NOMO-1 treated with dmso at 0.1 percent for 144 hours (cell line): Measurements from ENCODE around the gene NACC1.

Experiments
- DNase-seq: peaks from one replicate; lab custom pipeline; 2025; ENCODE audit not compliant: unreplicated experiment; lab: John Stamatoyannopoulos, UW

Gene NACC1

DNA sequence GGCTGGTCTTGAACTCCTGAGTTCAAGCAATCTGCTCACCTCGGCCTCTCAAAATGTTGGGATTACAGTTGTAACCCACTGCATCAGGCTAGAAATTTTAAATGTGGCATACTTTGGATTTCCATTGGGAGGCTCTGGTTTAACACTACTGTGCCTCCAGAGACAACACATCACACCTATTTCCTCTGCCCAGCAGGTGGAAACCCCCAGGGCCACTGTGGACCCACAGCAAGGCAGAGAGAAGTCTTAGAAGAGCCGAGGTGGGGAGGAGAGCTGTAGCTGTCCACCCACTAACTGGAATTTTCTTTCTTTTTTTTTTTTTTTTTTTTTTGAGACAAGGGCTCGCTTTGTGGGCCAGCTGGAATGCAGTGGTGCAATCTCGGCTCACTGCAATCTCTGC, 71.5 kb downstream of the NACC1 start:
- DNase-seq: no peak
